RWPE1 (cell line): Measurements from ENCODE around the gene SLC16A3.

ENCODE experiments used
- CTCF ChIA-PET: fragments of 350-600 bp; sonication (Branson Sonifier 250); formaldehyde crosslinking; extraction: SDS; loops from one replicate; lab custom pipeline; 2021; lab: Yijun Ruan, JAX
- POLR2A ChIA-PET: fragments of 400-600 bp; formaldehyde crosslinking; extraction: SDS; loops from one replicate; lab custom pipeline; 2020; ENCODE audit warnings: antibody characterized with exemption; ENCODE audit not compliant: low non-redundant PET; lab: Yijun Ruan, JAX
- DNase-seq: peaks from one replicate; pipeline ENCODE4 v3.0.0; 2012; ENCODE audit warnings: low spot score
- H3K27ac ChIP-seq: fragments of 450-650 bp; 2 replicates; pipeline ENCODE4 v1.5.1; 2017
- TF ChIP-seq, protein P1 (sequence below): fragments of 450-650 bp; conservative IDR thresholded peaks from 2 replicates; pipeline ENCODE4 v1.5.1; 2017; ENCODE audit warnings: low read depth, mild to moderate bottlenecking

Gene SLC16A3

DNA sequence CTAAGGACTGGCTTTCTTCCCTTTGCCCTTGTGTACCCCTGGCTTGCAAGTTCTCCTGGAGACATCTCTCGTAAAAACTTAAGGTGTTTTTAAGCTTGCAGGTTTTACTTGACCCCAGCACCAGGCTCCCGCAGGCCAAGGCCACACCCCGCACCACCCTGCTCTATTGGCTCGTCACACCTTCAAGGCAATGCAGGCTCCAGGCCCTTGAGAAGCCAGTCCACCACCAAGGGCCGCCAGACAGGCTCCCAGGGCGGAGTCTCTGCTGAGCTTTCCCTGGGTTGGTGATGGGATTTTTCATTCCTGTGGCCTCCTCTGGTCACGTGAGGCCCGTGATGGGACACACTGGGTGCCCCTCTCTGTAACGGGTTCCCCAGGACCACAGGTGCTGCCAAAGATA is 34.8 kb downstream of the SLC16A3 start:
- DNase-seq: no peak
- H3K27ac ChIP-seq: peak overlapping the region; percentile 48
- ChIA-PET CTCF (no interaction called here), POLR2A (no interaction called here)
- TF ChIP-seq, protein P1, sequence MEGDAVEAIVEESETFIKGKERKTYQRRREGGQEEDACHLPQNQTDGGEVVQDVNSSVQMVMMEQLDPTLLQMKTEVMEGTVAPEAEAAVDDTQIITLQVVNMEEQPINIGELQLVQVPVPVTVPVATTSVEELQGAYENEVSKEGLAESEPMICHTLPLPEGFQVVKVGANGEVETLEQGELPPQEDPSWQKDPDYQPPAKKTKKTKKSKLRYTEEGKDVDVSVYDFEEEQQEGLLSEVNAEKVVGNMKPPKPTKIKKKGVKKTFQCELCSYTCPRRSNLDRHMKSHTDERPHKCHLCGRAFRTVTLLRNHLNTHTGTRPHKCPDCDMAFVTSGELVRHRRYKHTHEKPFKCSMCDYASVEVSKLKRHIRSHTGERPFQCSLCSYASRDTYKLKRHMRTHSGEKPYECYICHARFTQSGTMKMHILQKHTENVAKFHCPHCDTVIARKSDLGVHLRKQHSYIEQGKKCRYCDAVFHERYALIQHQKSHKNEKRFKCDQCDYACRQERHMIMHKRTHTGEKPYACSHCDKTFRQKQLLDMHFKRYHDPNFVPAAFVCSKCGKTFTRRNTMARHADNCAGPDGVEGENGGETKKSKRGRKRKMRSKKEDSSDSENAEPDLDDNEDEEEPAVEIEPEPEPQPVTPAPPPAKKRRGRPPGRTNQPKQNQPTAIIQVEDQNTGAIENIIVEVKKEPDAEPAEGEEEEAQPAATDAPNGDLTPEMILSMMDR: no peak

DNA sequence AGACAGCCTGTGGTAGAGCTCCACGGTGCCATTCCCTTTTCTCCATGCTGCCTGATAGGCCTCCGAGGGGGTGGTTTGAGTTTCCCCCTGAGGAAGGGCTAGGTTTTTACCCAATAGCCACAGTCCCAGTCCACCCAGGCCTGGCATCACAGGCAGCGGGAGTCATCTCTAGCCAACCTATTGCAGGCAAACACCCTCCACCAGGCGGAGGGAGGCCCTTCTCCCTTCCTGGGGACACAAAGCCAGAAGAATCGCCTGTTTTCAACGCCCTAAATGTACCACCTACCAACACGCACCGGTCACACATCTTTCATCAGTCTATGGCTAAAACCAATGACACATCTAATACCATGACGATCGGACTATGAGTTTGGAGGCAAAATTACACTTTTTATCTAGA is 37.3 kb downstream of the SLC16A3 start:
- TF ChIP-seq, protein P1: no peak
- no peak for DNase-seq
- CTCF ChIA-PET: no interaction called here
- H3K27ac ChIP-seq: peak overlapping the region; percentile 94
- POLR2A ChIA-PET: no interaction called here

DNA sequence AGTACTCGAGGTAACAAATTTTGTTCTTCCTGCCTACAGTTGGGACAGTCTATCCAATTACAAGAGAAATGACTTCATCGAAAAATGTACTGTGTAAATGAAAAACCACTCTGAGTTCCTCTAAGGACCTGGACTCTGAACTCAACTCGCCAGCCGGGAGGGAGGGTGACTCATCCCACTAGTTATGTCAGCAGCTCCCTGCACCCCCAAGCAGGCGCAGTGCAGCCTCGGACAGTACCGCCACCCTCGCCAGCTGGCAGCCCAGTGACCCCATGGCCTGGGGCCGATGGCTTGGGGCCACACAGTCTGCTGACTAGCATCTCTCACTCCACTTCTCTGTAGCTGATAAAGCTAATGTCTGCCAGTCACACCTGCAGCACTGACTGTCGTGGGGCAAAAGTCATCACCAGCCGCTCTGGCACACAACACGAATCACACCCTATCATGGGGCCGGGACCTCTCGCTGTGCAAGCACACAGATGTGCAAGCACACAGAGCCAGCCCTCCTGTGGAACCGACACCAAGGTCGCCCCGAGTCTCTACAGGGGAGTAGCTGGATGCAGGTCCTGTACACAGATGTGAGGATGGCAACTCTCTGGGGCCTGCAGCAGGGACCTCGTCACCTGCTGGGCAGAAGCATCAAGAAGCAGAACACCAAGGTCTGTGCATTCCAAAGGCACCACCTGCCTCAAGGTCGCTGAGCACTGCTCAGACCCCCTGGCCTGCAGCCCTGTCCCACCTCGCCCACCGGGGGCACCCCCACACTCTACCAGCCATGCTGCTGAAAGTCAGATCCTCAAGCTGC is 38.9 kb downstream of the SLC16A3 start:
- ChIA-PET POLR2A (interaction anchor here (1.2 kb wide), 1 partner anchor 25 kb away, joined by 4 read pairs; no protein-coding TSS in a partner anchor), CTCF (interaction anchor here (1.0 kb wide), 1 partner anchor 33 kb away, joined by 4 read pairs; no protein-coding TSS in a partner anchor)
- TF ChIP-seq, protein P1: no peak
- DNase-seq: peak; percentile 81
- H3K27ac ChIP-seq: peak overlapping the region; percentile 94

DNA sequence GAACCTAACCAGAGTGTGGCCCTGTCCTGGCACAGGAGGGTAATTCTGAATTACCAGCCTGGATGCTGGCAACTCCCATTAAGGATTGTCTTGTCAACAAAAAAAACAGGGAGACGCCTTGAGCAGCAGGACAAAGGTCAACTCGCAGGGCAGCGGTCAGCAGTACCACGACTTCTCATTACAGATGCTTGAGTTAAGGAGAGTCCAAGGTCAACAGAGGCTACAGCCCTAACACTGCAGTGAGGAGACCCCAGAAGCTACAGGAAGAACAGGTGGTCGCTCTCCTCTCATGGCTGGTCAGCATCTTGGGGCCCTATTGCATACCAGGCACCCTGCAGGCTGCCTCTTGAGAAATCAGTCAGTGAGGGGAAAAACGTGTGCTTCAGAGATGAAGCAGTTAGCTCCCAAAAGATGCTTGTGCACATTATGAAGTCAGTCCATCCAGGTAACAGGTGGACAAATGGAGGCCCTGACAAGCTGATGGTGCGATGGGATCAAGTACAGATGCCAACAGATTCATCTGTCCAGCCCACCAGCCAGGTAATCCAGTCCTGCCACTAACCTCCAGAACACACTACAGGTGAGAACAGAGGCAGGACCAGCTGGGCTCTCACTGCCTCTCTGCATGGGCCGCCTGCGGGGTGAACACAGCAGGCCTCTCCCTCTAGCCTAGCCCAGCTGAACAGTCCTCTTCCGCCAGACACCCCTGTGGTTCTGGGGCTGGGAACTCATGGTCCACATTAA is 40.5 kb downstream of the SLC16A3 start:
- peak overlapping the region; percentile 94 for H3K27ac ChIP-seq
- CTCF ChIA-PET: interaction anchor here (0.6 to 0.8 kb wide), 5 partner anchors 26 to 1666 kb away, joined by 3 to 8 read pairs (median 3); no protein-coding TSS in a partner anchor
- POLR2A ChIA-PET: no interaction called here
- TF ChIP-seq, protein P1: no peak
- no peak for DNase-seq

DNA sequence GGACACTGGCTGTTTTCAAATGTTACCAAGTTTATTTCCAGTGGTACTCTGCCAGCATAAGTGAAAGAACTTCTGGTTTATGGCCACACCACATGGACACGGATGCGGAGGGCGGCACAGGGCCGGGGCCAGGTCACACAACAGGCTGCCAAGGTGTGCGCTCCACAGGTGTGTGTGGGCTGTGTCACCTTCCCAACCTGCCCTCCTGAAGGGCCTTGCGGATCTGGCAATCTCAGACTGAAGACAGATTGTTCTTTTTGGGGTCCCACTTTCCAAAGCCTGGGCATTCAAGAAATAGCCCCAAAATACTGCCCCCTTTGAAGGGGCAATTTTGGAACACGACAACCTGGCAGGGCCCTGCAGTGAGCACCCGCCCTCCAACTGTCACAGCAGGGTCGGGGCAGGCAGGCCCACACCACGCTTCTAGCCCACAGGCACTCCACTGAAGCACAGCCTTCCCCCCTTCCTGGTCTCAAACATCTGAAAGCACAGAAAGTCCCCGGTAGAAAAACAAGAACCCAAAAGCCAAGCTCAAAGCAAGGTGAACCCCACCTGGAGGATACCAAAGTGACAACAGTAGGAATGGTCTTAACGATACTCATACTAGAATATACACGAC is 41.1 kb downstream of the SLC16A3 start:
- TF ChIP-seq, protein P1: no peak
- CTCF ChIA-PET: interaction anchor here (0.6 to 0.8 kb wide), 4 partner anchors 31 to 267 kb away, joined by 3 to 5 read pairs (median 4); no protein-coding TSS in a partner anchor
- POLR2A ChIA-PET: no interaction called here
- peak overlapping the region; percentile 94 for H3K27ac ChIP-seq
- no peak for DNase-seq

DNA sequence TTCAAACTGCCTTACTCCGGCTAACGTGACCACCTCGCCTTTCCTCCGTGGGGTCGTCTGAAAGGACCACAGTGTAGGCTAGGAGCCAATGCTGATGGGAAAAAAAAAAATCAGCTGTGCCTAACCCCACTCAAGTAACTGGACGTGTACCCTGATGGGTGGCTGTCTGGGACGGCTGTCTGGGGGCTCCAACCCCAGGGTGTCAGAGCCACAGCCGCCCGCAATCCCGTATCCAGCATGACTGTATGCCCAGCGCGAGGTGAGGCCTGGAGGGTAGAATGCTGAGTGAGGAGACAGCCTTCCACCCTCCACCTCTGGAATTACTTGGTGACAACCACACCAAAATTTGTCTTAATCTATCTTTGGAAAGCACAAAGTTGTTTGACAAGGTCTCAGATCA is 41.8 kb downstream of the SLC16A3 start:
- ChIA-PET POLR2A (no interaction called here), CTCF (interaction anchor here (0.6 kb wide), 1 partner anchor 240 kb away, joined by 5 read pairs; no protein-coding TSS in a partner anchor)
- DNase-seq: no peak
- TF ChIP-seq, protein P1: no peak
- H3K27ac ChIP-seq: peak overlapping the region; percentile 94
